Smooth muscle cell (in vitro differentiated cells): Measurements from ENCODE around the gene PCNX2. TPM values are rescaled to one million over a fixed set of nuclear protein-coding genes. Genes with fewer than 3 reads are reported as not detected.
A peak's percentile ranks its signal among the peaks of the same experiment; 100 is the strongest.

Experiments used
- DNase-seq: peaks from one replicate; lab custom pipeline; 2025; ENCODE audit not compliant: unreplicated experiment; lab: John Stamatoyannopoulos, UW
- H2AFZ ChIP-seq: fragments of 200-600 bp; sonication (generic); 2 replicates; pipeline ENCODE4 v1.6.0; 2016; ENCODE audit warnings: antibody characterized with exemption, low read depth, mild to moderate bottlenecking
- H3F3A ChIP-seq: fragments of 200-600 bp; sonication (generic); 2 replicates; pipeline ENCODE4 v1.6.0; 2017; ENCODE audit warnings: antibody characterized with exemption, low read depth
- H3K27ac ChIP-seq: fragments of 200-600 bp; sonication (generic); 2 replicates; pipeline ENCODE4 v1.5.1; 2016; ENCODE audit warnings: low read depth, mild to moderate bottlenecking
- H3K27me3 ChIP-seq: fragments of 200-600 bp; sonication (generic); 2 replicates; pipeline ENCODE4 v1.6.1; 2016; ENCODE audit warnings: low read depth, mild to moderate bottlenecking
- H3K36me3 ChIP-seq: fragments of 200-600 bp; sonication (generic); 2 replicates; pipeline ENCODE4 v1.5.1; 2016; ENCODE audit warnings: low read depth
- H3K4me1 ChIP-seq: fragments of 200-600 bp; sonication (generic); 2 replicates; pipeline ENCODE4 v1.5.1; 2016; ENCODE audit warnings: low read depth
- H3K4me2 ChIP-seq: fragments of 200-600 bp; sonication (generic); 2 replicates; pipeline ENCODE4 v1.6.0; 2016; ENCODE audit warnings: mild to moderate bottlenecking
- H3K4me3 ChIP-seq: fragments of 200-600 bp; sonication (generic); 2 replicates; pipeline ENCODE4 v1.5.1; 2016; ENCODE audit warnings: mild to moderate bottlenecking
- H3K79me2 ChIP-seq: fragments of 200-600 bp; sonication (generic); 2 replicates; pipeline ENCODE4 v1.6.0; 2016; ENCODE audit warnings: low read depth, mild to moderate bottlenecking
- H3K9ac ChIP-seq: fragments of 200-600 bp; sonication (generic); 2 replicates; pipeline ENCODE4 v1.6.0; 2016; ENCODE audit warnings: low read depth
- H3K9me3 ChIP-seq: fragments of 200-600 bp; sonication (generic); replicated peaks from 2 replicates; pipeline ENCODE4 v1.5.1; 2016; ENCODE audit warnings: low read depth
- H4K20me1 ChIP-seq: fragments of 200-600 bp; sonication (generic); 2 replicates; pipeline ENCODE4 v1.6.0; 2016; ENCODE audit warnings: low read depth
- WGBS: methylation state at CpG from one replicate; pipeline ENCODE4 v1.1.7; 2016; ENCODE audit warnings: low lambda C conversion rate; 5-methylcytosine and 5-hydroxymethylcytosine counted together
- polyA plus RNA-seq: library from polyadenylated mRNA; unstranded; fragments of >200 nt; fragmentation: Nextera tagmentation; extraction: Ambion mirVana; gene quantifications from 2 replicates; pipeline ENCODE4 v1.2.1, GENCODE V29; 2016
- total RNA-seq: library from RNA; depleted of rRNA; stranded (reverse); fragments of >200 nt; gene quantifications from 2 replicates; pipeline ENCODE4 v1.2.3, GENCODE V29; 2014
- TF ChIP-seq, protein P1 (sequence below): fragments of 200-600 bp; sonication (generic); IDR thresholded peaks from 2 replicates; pipeline ENCODE4 v1.5.1; 2017; ENCODE audit warnings: borderline replicate concordance, mild to moderate bottlenecking, antibody characterized with exemption; ENCODE audit not compliant: insufficient read depth, poor library complexity, severe bottlenecking

PCNX2 gene
- total and polyA plus RNA-seq, 2 experiments from 2014 or later: 4.7 to 18.2 TPM

DNA sequence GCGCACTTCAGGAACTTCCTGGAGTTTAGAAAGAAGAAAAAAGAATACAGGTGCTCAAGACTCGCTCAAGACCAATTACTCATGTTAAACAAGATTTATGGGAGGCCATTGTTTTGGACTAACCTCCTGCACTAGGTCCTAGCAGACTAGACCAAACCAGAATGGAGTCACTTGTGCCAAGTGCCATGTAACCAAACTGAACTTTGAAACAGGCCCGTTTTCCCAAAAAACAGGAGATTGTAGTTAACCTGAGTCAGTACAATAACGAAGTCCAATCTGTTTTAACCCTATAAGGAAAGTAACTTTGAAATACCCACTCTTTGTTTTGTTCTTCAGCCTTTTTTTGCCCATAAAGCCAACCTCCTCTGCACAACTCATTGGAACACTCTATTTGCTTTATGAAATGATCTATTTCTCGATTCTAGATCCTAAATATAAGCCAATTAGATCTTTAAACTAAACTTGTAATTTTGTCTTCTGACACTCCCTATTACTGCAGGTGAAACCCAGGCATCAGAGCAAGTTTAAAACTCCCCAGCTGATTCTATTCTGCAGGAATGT lies 345.8 kb downstream of the PCNX2 start:
- Histone ChIP-seq H4K20me1 (no peaks in the 10 kb centered on the region), H3K4me1 (peaks cover 17% of the 10 kb centered on the region), H3K27ac (peak overlapping the region; percentile 71), H3K27me3 (no peaks in the 10 kb centered on the region), H3F3A (no peaks in the 10 kb centered on the region), H3K4me3 (peak overlapping the region; percentile 85), H3K9ac (peak overlapping the region; percentile 65), H3K36me3 (no peaks in the 10 kb centered on the region), H3K79me2 (peaks cover 4% of the 10 kb centered on the region), H3K9me3 (no peaks in the 10 kb centered on the region), H2AFZ (peak overlapping the region; percentile 91), H3K4me2 (peak overlapping the region; percentile 95)
- TF ChIP-seq, protein P1, sequence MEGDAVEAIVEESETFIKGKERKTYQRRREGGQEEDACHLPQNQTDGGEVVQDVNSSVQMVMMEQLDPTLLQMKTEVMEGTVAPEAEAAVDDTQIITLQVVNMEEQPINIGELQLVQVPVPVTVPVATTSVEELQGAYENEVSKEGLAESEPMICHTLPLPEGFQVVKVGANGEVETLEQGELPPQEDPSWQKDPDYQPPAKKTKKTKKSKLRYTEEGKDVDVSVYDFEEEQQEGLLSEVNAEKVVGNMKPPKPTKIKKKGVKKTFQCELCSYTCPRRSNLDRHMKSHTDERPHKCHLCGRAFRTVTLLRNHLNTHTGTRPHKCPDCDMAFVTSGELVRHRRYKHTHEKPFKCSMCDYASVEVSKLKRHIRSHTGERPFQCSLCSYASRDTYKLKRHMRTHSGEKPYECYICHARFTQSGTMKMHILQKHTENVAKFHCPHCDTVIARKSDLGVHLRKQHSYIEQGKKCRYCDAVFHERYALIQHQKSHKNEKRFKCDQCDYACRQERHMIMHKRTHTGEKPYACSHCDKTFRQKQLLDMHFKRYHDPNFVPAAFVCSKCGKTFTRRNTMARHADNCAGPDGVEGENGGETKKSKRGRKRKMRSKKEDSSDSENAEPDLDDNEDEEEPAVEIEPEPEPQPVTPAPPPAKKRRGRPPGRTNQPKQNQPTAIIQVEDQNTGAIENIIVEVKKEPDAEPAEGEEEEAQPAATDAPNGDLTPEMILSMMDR: no peak
- WGBS: 93% methylated on average over 5 of the region's 5 CpGs
- no peak for DNase-seq

DNA sequence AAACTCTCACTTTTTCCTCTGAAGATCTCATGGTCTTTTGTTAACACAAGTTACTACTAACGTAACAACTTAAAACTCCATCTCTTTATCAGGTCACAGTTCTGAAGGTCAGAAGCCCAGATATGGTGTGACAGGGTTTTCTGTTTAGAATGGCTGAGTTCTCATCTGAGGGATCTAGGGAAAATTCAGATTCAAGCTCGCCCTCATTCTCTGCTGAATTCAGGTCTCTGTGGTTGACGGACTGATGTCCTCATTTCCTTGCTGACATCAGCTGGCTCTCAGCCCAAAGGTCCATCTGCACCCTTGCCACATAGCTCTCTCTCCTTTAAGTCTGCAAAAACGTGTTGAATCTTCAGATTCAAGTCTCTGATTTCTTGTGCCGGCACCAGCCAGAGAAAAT lies 351.2 kb downstream of the PCNX2 start:
- TF ChIP-seq, protein P1: no peak
- WGBS: 88% methylated on average over 5 of the region's 5 CpGs

DNA sequence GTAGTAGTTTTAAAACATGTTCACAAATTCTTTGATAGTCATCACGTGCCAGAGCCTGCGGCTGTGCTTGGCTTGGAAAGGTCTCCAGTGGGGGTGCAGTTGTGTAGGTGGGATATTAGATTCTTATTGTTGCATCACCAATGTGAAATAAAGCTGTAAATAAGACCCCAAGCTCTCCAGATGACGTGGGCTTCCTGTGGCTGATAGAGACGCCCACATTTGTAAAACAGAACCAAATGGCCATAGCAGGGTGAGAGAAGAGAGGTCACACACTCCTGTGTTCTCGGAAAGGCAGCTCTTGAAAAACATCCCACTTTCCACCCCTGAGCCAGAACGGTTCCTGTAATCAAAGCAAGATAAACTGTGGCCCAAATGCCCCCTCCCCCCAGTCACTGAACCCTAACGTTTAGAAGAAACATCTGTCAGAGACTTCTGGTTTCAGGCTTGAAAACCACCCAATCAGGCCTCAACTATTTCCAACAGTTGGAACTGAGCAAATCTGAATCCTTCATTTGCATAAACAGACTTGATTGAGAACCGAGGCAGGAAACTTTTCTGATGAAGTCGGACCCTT lies 351.8 kb downstream of the PCNX2 start:
- WGBS: 60% methylated on average over 9 of the region's 9 CpGs
- H2AFZ ChIP-seq: no peak overlapping the region
- TF ChIP-seq, protein P1: no peak
- H3K27ac ChIP-seq: no peak overlapping the region
- no peaks in the 10 kb centered on the region for H3K27me3 ChIP-seq
- no peaks in the 10 kb centered on the region for H3F3A ChIP-seq
- H3K9ac ChIP-seq: no peak overlapping the region
- H3K4me1 ChIP-seq: no peaks in the 10 kb centered on the region
- H3K4me3 ChIP-seq: no peak overlapping the region
- H4K20me1 ChIP-seq: no peaks in the 10 kb centered on the region
- H3K4me2 ChIP-seq: no peak overlapping the region
- no peak for DNase-seq
- no peaks in the 10 kb centered on the region for H3K36me3 ChIP-seq
- H3K9me3 ChIP-seq: no peaks in the 10 kb centered on the region
- no peaks in the 10 kb centered on the region for H3K79me2 ChIP-seq

More for the DNA sequence above, 351.2 kb downstream of the PCNX2 start:
- Histone ChIP-seq H3K9me3 (no peaks in the 10 kb centered on the region), H3K27me3 (no peaks in the 10 kb centered on the region), H3K4me3 (no peak overlapping the region), H3K4me2 (no peak overlapping the region), H3K9ac (no peak overlapping the region), H4K20me1 (no peaks in the 10 kb centered on the region), H3F3A (no peaks in the 10 kb centered on the region), H3K36me3 (no peaks in the 10 kb centered on the region), H3K27ac (no peak overlapping the region), H3K4me1 (no peaks in the 10 kb centered on the region), H2AFZ (no peak overlapping the region), H3K79me2 (no peaks in the 10 kb centered on the region)
- no peak for DNase-seq
